K562 (cell line): ENCODE measurements around the gene RNF114. TPM values are rescaled to one million over a fixed set of nuclear protein-coding genes. Genes with fewer than 3 reads are reported as not detected.

Experiments
- ARHGAP35 ChIP-seq: fragments of 450-650 bp; IDR thresholded peaks from 2 replicates; pipeline ENCODE4 v1.6.1; 2018; ENCODE audit not compliant: partially characterized antibody
- CAMTA2 ChIP-seq: fragments of 250-450 bp; sonication (Bioruptor Pico); conservative IDR thresholded peaks from 2 replicates; pipeline ENCODE4 v1.5.1; 2022
- ETS1 ChIP-seq: conservative IDR thresholded peaks from 2 replicates; pipeline ENCODE4 v1.6.1; 2011; ENCODE audit warnings: low read depth, mild to moderate bottlenecking, low read length; ENCODE audit not compliant: control insufficient read depth
- ETV6 ChIP-seq, 3 experiments: fragments of 150-350 bp in 1 of 3; sonication (generic) in 1 of 3; formaldehyde crosslinking in 1 of 3; IDR thresholded peaks; 2 replicates each; pipeline versions ENCODE4 v1.6.1 to v1.8.0; 2014 to 2022; ENCODE audit warnings: borderline replicate concordance in 2 of 3, low read depth in 2 of 3, antibody characterized with exemption in 1 of 3, low read length in 1 of 3, mild to moderate bottlenecking in 1 of 3, missing genetic modification reagents in 1 of 3
- HMG20B ChIP-seq: fragments of 250-450 bp; sonication (Bioruptor Pico); IDR thresholded peaks from 2 replicates; pipeline ENCODE4 v1.5.0; 2021; ENCODE audit warnings: mild to moderate bottlenecking
- IFI16 ChIP-seq: fragments of 250-450 bp; sonication (Bioruptor Pico); IDR thresholded peaks from 2 replicates; pipeline ENCODE4 v2.1.2; 2022; ENCODE audit warnings: mild to moderate bottlenecking, inconsistent platforms
- KLF13 ChIP-seq: fragments of 450-650 bp; IDR thresholded peaks from 2 replicates; pipeline ENCODE4 v1.6.1; 2016; ENCODE audit warnings: missing genetic modification characterization, low read depth, mild to moderate bottlenecking, missing compliant biosample characterization, moderate library complexity, borderline replicate concordance
- MCM2 ChIP-seq: fragments of 450-650 bp; IDR thresholded peaks from 2 replicates; pipeline ENCODE4 v1.6.1; 2017; ENCODE audit warnings: low read depth, mild to moderate bottlenecking
- NFXL1 ChIP-seq: fragments of 450-650 bp; formaldehyde crosslinking; IDR thresholded peaks from 2 replicates; pipeline ENCODE4 v1.4.0; 2021; ENCODE audit warnings: mild to moderate bottlenecking
- PATZ1 ChIP-seq: fragments of 250-450 bp; sonication (Bioruptor Pico); IDR thresholded peaks from 2 replicates; pipeline ENCODE4 v1.5.0; 2020; ENCODE audit warnings: mild to moderate bottlenecking, borderline replicate concordance
- RAD21 ChIP-seq, 2 experiments: fragments of 250-450 bp in 1 of 2; fragments of 450-650 bp in 1 of 2; sonication (Bioruptor Pico) in 1 of 2; formaldehyde crosslinking in 1 of 2; IDR thresholded peaks in 1 of 2; conservative IDR thresholded peaks in 1 of 2; 2 replicates each; pipeline versions ENCODE4 v1.4.0 to v1.8.0; 2020 to 2022; ENCODE audit warnings: mild to moderate bottlenecking in 2 of 2, moderate library complexity in 1 of 2
- RBM25 ChIP-seq: fragments of 200-400 bp; formaldehyde crosslinking; IDR thresholded peaks from 2 replicates; pipeline ENCODE4 v1.6.1; 2018; ENCODE audit warnings: low read length, low read depth, moderate library complexity; ENCODE audit not compliant: severe bottlenecking
- SMARCE1 ChIP-seq: fragments of 450-650 bp; IDR thresholded peaks from 2 replicates; pipeline ENCODE4 v1.7.1; 2016; ENCODE audit warnings: mild to moderate bottlenecking
- SRF ChIP-seq, 2 experiments: fragments of 250-450, 450-650 bp in 1 of 2; sonication (Bioruptor Pico) in 1 of 2; sonication (generic) in 1 of 2; formaldehyde crosslinking; IDR thresholded peaks; 2 replicates each; pipeline versions ENCODE4 v1.5.0 to v1.5.1; 2020 to 2022; ENCODE audit warnings: mild to moderate bottlenecking in 1 of 2, missing genetic modification reagents in 1 of 2
- UBTF ChIP-seq, 2 experiments: IDR thresholded peaks; 2 replicates each; pipeline ENCODE4 v1.6.1; 2012; ENCODE audit warnings: improper control_type of control experiment in 2 of 2, low read depth in 2 of 2, low read length in 2 of 2, borderline replicate concordance in 1 of 2
- ZNF140 ChIP-seq: fragments of 250-450 bp; sonication (Bioruptor Pico); IDR thresholded peaks from 2 replicates; pipeline ENCODE4 v1.8.0; 2021; ENCODE audit warnings: moderate library complexity, mild to moderate bottlenecking, inconsistent platforms
- ZNF280A ChIP-seq: fragments of 450-650 bp; IDR thresholded peaks from 2 replicates; pipeline ENCODE4 v1.6.1; 2018; ENCODE audit warnings: mild to moderate bottlenecking, low read depth; ENCODE audit not compliant: partially characterized antibody
- ZNF551 ChIP-seq: fragments of 250-450 bp; sonication (Bioruptor Pico); IDR thresholded peaks from 2 replicates; pipeline ENCODE4 v1.5.0; 2021; ENCODE audit warnings: mild to moderate bottlenecking, moderate library complexity
- ZNF584 ChIP-seq: fragments of 200-800 bp; sonication (Bioruptor generic); IDR thresholded peaks from 2 replicates; pipeline ENCODE4 v1.6.1; 2016; ENCODE audit warnings: low read depth, mild to moderate bottlenecking, missing genetic modification characterization, missing compliant biosample characterization
- ZNF766 ChIP-seq: fragments of 200-800 bp; sonication (Bioruptor generic); conservative IDR thresholded peaks from 2 replicates; pipeline ENCODE4 v1.6.1; 2016; ENCODE audit warnings: missing genetic modification characterization, missing compliant biosample characterization
- polyA plus RNA-seq, 8 experiments: library from polyadenylated mRNA; depleted of rRNA in 4 of 8; stranded (reverse) in 5 of 8; unstranded in 3 of 8; fragments of >200 nt; fragmentation: Nextera tagmentation in 2 of 8; fragmentation: Illumina TruSeq in 1 of 8; extraction: Ambion mirVana in 2 of 8; extraction: Trizol in 1 of 8; gene quantifications; 2 replicates each; pipeline versions ENCODE4 v1.2.1 to v1.2.3, GENCODE V29; 2011 to 2014; ENCODE audit warnings: inconsistent platforms in 1 of 8, missing spikeins in 1 of 8
- total RNA-seq, 7 experiments: library from RNA; depleted of rRNA in 6 of 7; stranded (reverse); fragments of >200 nt in 6 of 7; fragmentation: Illumina TruSeq in 2 of 7; extraction: Trizol in 2 of 7; gene quantifications; 2 replicates each; pipeline versions ENCODE4 v1.2.1 to v1.2.3, GENCODE V29; 2011 to 2021; ENCODE audit warnings: low replicate concordance in 1 of 7

Gene RNF114
- total and polyA plus RNA-seq, 9 of the 15 experiments (the other 6 are each of a cell fraction or from before 2014, with no cell fraction given): 38.6 to 111 (median 62.6) TPM

GRCh38 chr20:49983123-49983847, 47.1 kb downstream of the RNF114 start (continued):
- TF ChIP-seq MCM2: no peak
- peak in 1 of 2 experiments; percentile 2; a peak in 2 of 4 replicates for TF ChIP-seq RAD21 (CRISPR knock-in tag; conservative IDR thresholded peaks at IDR 0.05 in 1 of 2, IDR thresholded peaks at IDR 0.05 in 1 of 2)
- no peak for TF ChIP-seq ETS1
- TF ChIP-seq KLF13 (tag): no peak
- no peak for TF ChIP-seq IFI16
- no peak for TF ChIP-seq ARHGAP35
- TF ChIP-seq RBM25: no peak
- TF ChIP-seq ZNF280A: no peak
- no peak for TF ChIP-seq ZNF584 (CRISPR knock-in tag)
- no peak for TF ChIP-seq NFXL1 (CRISPR knock-in tag)
- TF ChIP-seq CAMTA2: no peak
- no peak for TF ChIP-seq HMG20B (CRISPR knock-in tag)
- TF ChIP-seq PATZ1 (CRISPR knock-in tag): no peak
- TF ChIP-seq SRF (CRISPR knock-in tag; IDR thresholded peaks at IDR 0.05): no peak
- no peak for TF ChIP-seq ZNF140 (CRISPR knock-in tag)
- no peak for TF ChIP-seq ZNF766 (CRISPR knock-in tag)
- no peak for TF ChIP-seq SMARCE1
- TF ChIP-seq UBTF (IDR thresholded peaks at IDR 0.05; ENCODE audit: borderline replicate concordance in 1 of 2, low read depth in 2 of 2, low read length in 2 of 2): no peak
- no peak for TF ChIP-seq ETV6 (IDR thresholded peaks at IDR 0.05; ENCODE audit: borderline replicate concordance in 1 of 2, low read depth in 2 of 2, low read length in 1 of 2)
- no peak for TF ChIP-seq ETV6 (CRISPR knock-in tag; IDR thresholded peaks at IDR 0.05; ENCODE audit: borderline replicate concordance)
- TF ChIP-seq ZNF551 (CRISPR knock-in tag): no peak
